Endothelial cell (in vitro differentiated cells): ENCODE measurements around the gene TSPYL4. TPM values are rescaled to one million over a fixed set of nuclear protein-coding genes. Genes with fewer than 3 reads are reported as not detected.

ENCODE experiments used
- DNase-seq: peaks from one replicate; pipeline ENCODE4 v3.0.0; 2021; ENCODE audit warnings: low spot score
- H3K27ac Mint-ChIP-seq: one replicate; pipeline ENCODE4 v1.8.0; 2021; ENCODE audit warnings: mixed read lengths, inconsistent platforms; ENCODE audit not compliant: unreplicated experiment
- H3K27me3 Mint-ChIP-seq: one replicate; pipeline ENCODE4 v1.8.0; 2021; ENCODE audit warnings: mild to moderate bottlenecking, moderate library complexity, mixed read lengths, inconsistent platforms; ENCODE audit not compliant: unreplicated experiment
- H3K36me3 Mint-ChIP-seq: one replicate; pipeline ENCODE4 v1.8.0; 2021; ENCODE audit warnings: mild to moderate bottlenecking, low read depth, mixed read lengths, inconsistent platforms; ENCODE audit not compliant: unreplicated experiment
- H3K4me1 Mint-ChIP-seq: one replicate; pipeline ENCODE4 v1.8.0; 2021; ENCODE audit warnings: mild to moderate bottlenecking, mixed read lengths, inconsistent platforms; ENCODE audit not compliant: unreplicated experiment
- H3K4me3 Mint-ChIP-seq: one replicate; pipeline ENCODE4 v1.8.0; 2021; ENCODE audit warnings: mild to moderate bottlenecking, mixed read lengths, inconsistent platforms; ENCODE audit not compliant: unreplicated experiment
- H3K9me3 Mint-ChIP-seq: one replicate; pipeline ENCODE4 v1.8.0; 2021; ENCODE audit warnings: mixed read lengths, inconsistent platforms; ENCODE audit not compliant: unreplicated experiment
- CTCF ChIP-seq: fragments of 200-600 bp; sonication (generic); IDR thresholded peaks from one replicate; pipeline ENCODE4 v1.5.0; 2021; ENCODE audit warnings: antibody characterized with exemption; ENCODE audit not compliant: unreplicated experiment
- total RNA-seq: library from RNA; stranded (reverse); fragmentation: NEBNext Ultra II Directional; extraction: Animal tissue kit (Norgen Biotek cat#: 25700); gene quantifications from one replicate; pipeline ENCODE4 v1.2.1, GENCODE V29; 2021; ENCODE audit not compliant: unreplicated experiment

TSPYL4 gene
- total RNA-seq, 1 donor from 2014 or later: 21.1 TPM

- H3K4me3 Mint-ChIP-seq: no peak overlapping the region
- no peak overlapping the region for H3K27ac Mint-ChIP-seq
These were observed 43.0 kb downstream of the TSPYL4 start for GRCh38 chr6:116210750-116211425.

GRCh38 chr6:116210316-116210715 lies 43.6 kb downstream of the TSPYL4 start:
- H3K36me3 Mint-ChIP-seq: no peaks in the 10 kb centered on the region
- no peak overlapping the region for H3K4me3 Mint-ChIP-seq
- no peak for TF ChIP-seq CTCF
- H3K4me1 Mint-ChIP-seq: no peaks in the 10 kb centered on the region
- DNase-seq: no peak
- H3K9me3 Mint-ChIP-seq: no peaks in the 10 kb centered on the region
- H3K27ac Mint-ChIP-seq: no peak overlapping the region
- no peaks in the 10 kb centered on the region for H3K27me3 Mint-ChIP-seq

More at GRCh38 chr6:116210750-116211425, 43.0 kb downstream of the TSPYL4 start:
- TF ChIP-seq CTCF: no peak
- Mint-ChIP-seq H3K9me3 (no peaks in the 10 kb centered on the region), H3K4me1 (no peaks in the 10 kb centered on the region), H3K36me3 (no peaks in the 10 kb centered on the region), H3K27me3 (no peaks in the 10 kb centered on the region)
- DNase-seq: no peak

- Mint-ChIP-seq H3K9me3 (no peaks in the 10 kb centered on the region), H3K27ac (no peak overlapping the region), H3K4me3 (no peak overlapping the region), H3K36me3 (no peaks in the 10 kb centered on the region), H3K4me1 (no peaks in the 10 kb centered on the region), H3K27me3 (no peaks in the 10 kb centered on the region)
- DNase-seq: no peak
- TF ChIP-seq CTCF: no peak
These were observed 45.7 kb downstream of the TSPYL4 start for GRCh38 chr6:116208056-116208785.

- H3K9me3 Mint-ChIP-seq: no peaks in the 10 kb centered on the region
- H3K4me3 Mint-ChIP-seq: no peak overlapping the region
- H3K27ac Mint-ChIP-seq: no peak overlapping the region
- TF ChIP-seq CTCF: no peak
- no peak for DNase-seq
- no peaks in the 10 kb centered on the region for H3K36me3 Mint-ChIP-seq
- H3K27me3 Mint-ChIP-seq: no peaks in the 10 kb centered on the region
- H3K4me1 Mint-ChIP-seq: no peaks in the 10 kb centered on the region
These were observed 47.5 kb downstream of the TSPYL4 start for GRCh38 chr6:116206231-116206903.

- no peak for TF ChIP-seq CTCF
These were observed 48.6 kb downstream of the TSPYL4 start for GRCh38 chr6:116205281-116205680.

More at GRCh38 chr6:116205281-116205680, 48.6 kb downstream of the TSPYL4 start:
- Mint-ChIP-seq H3K36me3 (no peaks in the 10 kb centered on the region), H3K27ac (no peak overlapping the region), H3K9me3 (no peaks in the 10 kb centered on the region), H3K4me3 (no peak overlapping the region), H3K4me1 (no peaks in the 10 kb centered on the region), H3K27me3 (no peaks in the 10 kb centered on the region)
- DNase-seq: no peak
